H54 (cell line): ENCODE results near the gene HECA.
"Not testable (repeated sequence)": the region's sequence is repeated elsewhere in the genome, so short reads cannot be mapped to it uniquely, and the experiment has no call there.

Experiments
- DNase-seq: peaks from one replicate; pipeline ENCODE4 v3.0.0; 2011; ENCODE audit warnings: low spot score, mixed read lengths; ENCODE audit not compliant: insufficient read length
- FAIRE-seq: peaks from 3 replicates; lab custom pipeline; 2011; peaks lifted over from hg19 to GRCh38; lab: Jason Lieb, UNC
- POLR2A ChIP-seq: IDR thresholded peaks from 2 replicates; pipeline ENCODE4 v1.6.1; 2011; ENCODE audit warnings: low read depth, mild to moderate bottlenecking, low read length

HECA gene

GRCh38 chr6:139145661-139146060 is 10.8 kb downstream of the HECA start:
- no peak for TF ChIP-seq POLR2A
- no peak for FAIRE-seq
- no peak for DNase-seq

GRCh38 chr6:139146317-139146726 is 11.4 kb downstream of the HECA start:
- no peak for TF ChIP-seq POLR2A
- no peak for FAIRE-seq
- no peak for DNase-seq

- no peak for DNase-seq
- TF ChIP-seq POLR2A: no peak
- no peak for FAIRE-seq
These were observed 12.7 kb downstream of the HECA start for GRCh38 chr6:139147628-139148027.

GRCh38 chr6:139148557-139149235 is 13.8 kb downstream of the HECA start:
- FAIRE-seq: no peak
- DNase-seq: no peak
- no peak for TF ChIP-seq POLR2A

- no peak for DNase-seq
- peak; percentile 33 for FAIRE-seq
- TF ChIP-seq POLR2A: no peak
These were observed 14.5 kb downstream of the HECA start for GRCh38 chr6:139149383-139149782.

- no peak for TF ChIP-seq POLR2A
These were observed 16.0 kb downstream of the HECA start for GRCh38 chr6:139150920-139151319.

GRCh38 chr6:139151425-139152087 is 16.7 kb downstream of the HECA start:
- TF ChIP-seq POLR2A: no peak
- DNase-seq: no peak
- no peak for FAIRE-seq

More at GRCh38 chr6:139150920-139151319, 16.0 kb downstream of the HECA start:
- no peak for DNase-seq
- FAIRE-seq: no peak

- DNase-seq: no peak
- TF ChIP-seq POLR2A: no peak
- no peak for FAIRE-seq
These were observed 17.4 kb downstream of the HECA start for GRCh38 chr6:139152088-139152891.

- no peak for DNase-seq
- no peak for FAIRE-seq
- TF ChIP-seq POLR2A: no peak
These were observed 18.0 kb downstream of the HECA start for GRCh38 chr6:139152892-139153271.

GRCh38 chr6:139153855-139154254 is 19.0 kb downstream of the HECA start:
- DNase-seq (no peak), FAIRE-seq (no peak)
- TF ChIP-seq POLR2A: no peak

- TF ChIP-seq POLR2A: no peak
- DNase-seq (no peak), FAIRE-seq (no peak)
These were observed 20.1 kb downstream of the HECA start for GRCh38 chr6:139154881-139155547.

- no peak for FAIRE-seq
- DNase-seq: no peak
- TF ChIP-seq POLR2A: no peak
These were observed 21.2 kb downstream of the HECA start for GRCh38 chr6:139156102-139156501.

GRCh38 chr6:139156551-139156950 is 21.7 kb downstream of the HECA start:
- FAIRE-seq (no peak), DNase-seq (no peak)
- no peak for TF ChIP-seq POLR2A

GRCh38 chr6:139157086-139157485 is 22.2 kb downstream of the HECA start:
- not testable (repeated sequence) for DNase-seq, FAIRE-seq

- FAIRE-seq (no peak), DNase-seq (no peak)
- TF ChIP-seq POLR2A: no peak
These were observed 24.1 kb downstream of the HECA start for GRCh38 chr6:139159016-139159415.
